Mucosa of stomach (tissue), 1 donor: Measurements from ENCODE around the gene SLC12A8.

ENCODE experiments used
- H3K27me3 ChIP-seq: one replicate; pipeline ENCODE4 v1.7.0; 2013; ENCODE audit warnings: mild to moderate bottlenecking, low read length; ENCODE audit not compliant: control insufficient read depth, insufficient read depth
- H3K36me3 ChIP-seq: one replicate; pipeline ENCODE4 v1.7.0; 2013; ENCODE audit warnings: low read length; ENCODE audit not compliant: control insufficient read depth, insufficient read depth
- H3K4me1 ChIP-seq: one replicate; pipeline ENCODE4 v1.7.0; 2013; ENCODE audit warnings: mild to moderate bottlenecking, low read length; ENCODE audit not compliant: control insufficient read depth, insufficient read depth
- H3K4me3 ChIP-seq: one replicate; pipeline ENCODE4 v1.7.0; 2013; ENCODE audit warnings: low read length
- H3K9ac ChIP-seq: one replicate; pipeline ENCODE4 v1.7.0; 2013; ENCODE audit warnings: mild to moderate bottlenecking, low read length, moderate library complexity
- H3K9me3 ChIP-seq: one replicate; pipeline ENCODE4 v1.7.0; 2013; ENCODE audit warnings: mild to moderate bottlenecking, low read length, moderate library complexity; ENCODE audit not compliant: control insufficient read depth
- donor health status: Pancreatic carcinoma.

Gene SLC12A8

DNA sequence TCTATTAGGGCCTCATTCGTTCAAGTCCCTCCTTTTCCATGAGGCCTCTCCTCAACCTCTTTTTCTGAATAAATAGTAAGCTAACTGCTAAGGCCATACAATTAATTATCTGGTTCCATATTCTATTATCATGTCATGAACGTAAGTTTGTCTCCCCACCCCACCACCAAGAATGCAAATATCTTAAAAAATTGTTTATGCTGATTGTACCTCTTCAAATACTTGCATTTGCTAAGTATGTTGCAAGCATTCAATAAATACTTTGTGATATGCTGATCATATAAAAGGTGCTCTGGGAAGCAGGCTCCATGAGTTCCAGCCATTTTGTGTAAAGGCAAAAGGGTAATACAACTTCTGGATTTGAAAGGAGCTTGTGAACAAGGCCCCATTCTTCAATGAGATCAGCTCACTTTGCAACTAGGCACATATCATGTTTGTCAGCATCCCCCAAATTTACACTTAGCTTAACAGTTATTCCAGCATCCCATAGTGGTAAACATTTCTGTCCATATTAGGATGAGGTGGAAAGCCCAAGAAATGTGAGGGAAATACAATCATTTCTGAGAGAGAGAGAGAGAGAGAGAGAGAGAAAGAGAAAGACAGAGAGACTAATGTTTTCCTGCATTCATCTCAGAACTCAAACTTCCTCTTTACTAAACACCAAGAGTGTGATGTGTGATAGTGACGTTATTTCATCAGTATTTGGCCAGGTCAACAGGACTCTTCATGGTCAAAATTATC is 33.2 kb downstream of the SLC12A8 start:
- Histone ChIP-seq H3K27me3 (no peaks in the 10 kb centered on the region), H3K9me3 (no peaks in the 10 kb centered on the region), H3K9ac (no peak overlapping the region), H3K36me3 (no peaks in the 10 kb centered on the region), H3K4me3 (no peak overlapping the region), H3K4me1 (no peaks in the 10 kb centered on the region)

DNA sequence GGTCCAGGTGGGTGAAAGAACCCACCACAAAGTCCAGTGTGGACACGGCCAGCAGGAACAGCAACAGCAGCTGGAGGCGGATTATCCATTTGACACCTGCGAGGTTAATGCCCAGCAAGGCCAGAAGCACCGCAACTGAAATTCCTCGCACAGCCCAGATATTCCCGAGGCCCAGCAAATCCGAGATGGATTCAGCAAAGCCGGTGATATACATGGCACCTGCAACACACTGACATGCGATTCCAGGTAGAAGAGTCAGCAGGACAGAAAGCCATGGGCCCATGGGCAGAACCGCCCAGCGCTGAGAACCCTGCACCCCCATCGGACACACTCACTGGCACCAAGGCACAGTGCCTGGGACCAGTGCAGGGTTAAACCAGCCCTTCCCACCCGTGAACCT is 34.8 kb downstream of the SLC12A8 start:
- H3K4me1 ChIP-seq = no peaks in the 10 kb centered on the region
- H3K27me3 ChIP-seq = no peaks in the 10 kb centered on the region
- no peak overlapping the region for H3K9ac ChIP-seq
- H3K4me3 ChIP-seq = no peak overlapping the region
- H3K36me3 ChIP-seq = no peaks in the 10 kb centered on the region
- no peaks in the 10 kb centered on the region for H3K9me3 ChIP-seq

DNA sequence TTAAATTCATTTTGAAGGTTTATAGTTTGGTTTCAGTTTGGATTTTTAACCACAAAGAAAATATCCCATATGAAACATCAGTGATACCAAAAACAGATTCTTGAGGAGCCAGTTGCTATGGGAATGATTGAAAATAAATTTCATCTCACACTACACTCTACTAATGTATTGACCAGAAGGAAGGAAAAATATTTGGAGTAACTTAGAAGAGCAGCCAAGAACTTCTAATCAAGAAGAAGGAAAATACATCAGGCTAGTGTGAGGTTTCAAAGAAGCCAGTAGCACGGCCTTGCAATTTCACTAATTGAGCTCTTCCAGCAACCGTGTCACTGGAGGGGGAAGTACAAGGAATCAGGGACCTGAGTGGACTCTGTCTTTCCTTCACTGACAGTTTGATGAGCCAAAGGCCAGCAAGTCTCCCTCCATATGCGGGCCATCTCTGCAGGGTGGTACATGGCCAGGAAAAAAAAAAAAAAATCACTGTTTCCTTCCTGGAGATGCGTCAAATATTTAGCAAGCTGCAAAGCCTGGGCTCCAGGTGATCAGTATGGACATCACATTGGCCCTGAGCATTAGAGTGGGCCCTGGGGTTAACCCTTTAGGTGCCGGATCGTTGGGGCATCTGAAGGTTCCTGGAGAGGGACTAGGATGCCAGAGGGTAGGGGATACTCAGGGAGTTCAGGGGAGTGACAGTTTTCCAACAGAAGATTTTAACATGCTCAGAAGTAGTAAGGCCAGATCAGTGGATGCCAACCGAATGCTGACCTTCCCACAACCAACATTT is 37.1 kb downstream of the SLC12A8 start:
- H3K4me3 ChIP-seq = no peak overlapping the region

DNA sequence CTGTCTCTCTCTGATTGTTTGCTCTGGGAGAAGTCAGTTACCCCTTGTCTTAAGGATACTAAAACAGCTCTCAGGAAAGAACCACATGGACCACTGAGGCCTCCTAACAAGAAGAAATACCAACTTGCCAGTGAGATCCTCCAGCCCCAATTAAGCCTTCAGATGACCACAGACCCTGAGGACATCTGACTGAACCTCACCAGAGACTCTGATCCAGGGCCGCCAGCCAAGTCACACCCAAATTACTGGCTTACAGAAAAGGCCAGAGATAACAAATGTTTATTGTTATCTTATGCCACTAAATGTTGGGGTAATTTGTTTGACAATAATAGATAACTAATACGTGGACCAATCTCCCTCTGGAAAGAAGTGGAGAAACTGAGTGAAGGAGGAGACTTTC is 40.2 kb downstream of the SLC12A8 start:
- H3K4me3 ChIP-seq = no peak overlapping the region
- no peaks in the 10 kb centered on the region for H3K27me3 ChIP-seq
- no peaks in the 10 kb centered on the region for H3K9me3 ChIP-seq
- H3K9ac ChIP-seq = no peak overlapping the region
- H3K36me3 ChIP-seq = no peaks in the 10 kb centered on the region
- H3K4me1 ChIP-seq = no peaks in the 10 kb centered on the region

More for the DNA sequence above, 37.1 kb downstream of the SLC12A8 start:
- Histone ChIP-seq H3K36me3 (no peaks in the 10 kb centered on the region), H3K9me3 (no peaks in the 10 kb centered on the region), H3K4me1 (no peaks in the 10 kb centered on the region), H3K27me3 (no peaks in the 10 kb centered on the region), H3K9ac (no peak overlapping the region)

DNA sequence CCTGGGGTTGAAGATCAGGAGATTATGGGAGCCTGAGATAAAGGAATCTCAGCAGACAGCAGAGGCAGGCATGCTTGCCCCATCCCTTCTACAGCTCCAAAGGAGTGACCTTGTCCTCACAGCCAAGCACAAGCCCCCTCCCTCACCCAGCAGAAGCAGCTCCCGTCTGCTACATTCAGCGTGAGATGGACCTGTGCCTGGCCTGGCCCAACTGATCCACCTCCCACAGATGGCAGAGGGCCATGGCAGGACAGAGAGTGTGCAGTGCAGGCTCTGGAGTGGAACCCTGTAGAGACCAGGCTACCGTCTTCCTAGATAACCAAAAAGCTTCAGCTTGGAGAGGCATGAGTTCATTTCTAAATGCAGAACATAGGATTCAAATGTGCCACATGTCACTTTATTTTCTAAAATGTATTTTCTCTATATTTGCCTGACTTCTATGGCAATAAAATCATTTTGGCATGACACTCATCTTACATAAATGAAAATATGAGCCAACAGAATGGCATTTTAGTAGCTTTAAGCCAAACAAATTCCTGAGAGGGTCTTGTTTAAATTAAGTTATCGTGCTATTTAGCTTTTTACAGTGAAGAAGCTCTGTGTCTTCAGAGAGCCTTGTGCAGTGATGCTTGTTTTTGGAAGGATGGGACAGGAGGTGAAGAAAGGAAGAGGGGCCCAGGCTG is 43.7 kb downstream of the SLC12A8 start:
- Histone ChIP-seq H3K9me3 (no peaks in the 10 kb centered on the region), H3K4me1 (peaks cover 17% of the 10 kb centered on the region), H3K36me3 (no peaks in the 10 kb centered on the region), H3K27me3 (no peaks in the 10 kb centered on the region), H3K9ac (no peak overlapping the region), H3K4me3 (no peak overlapping the region)

DNA sequence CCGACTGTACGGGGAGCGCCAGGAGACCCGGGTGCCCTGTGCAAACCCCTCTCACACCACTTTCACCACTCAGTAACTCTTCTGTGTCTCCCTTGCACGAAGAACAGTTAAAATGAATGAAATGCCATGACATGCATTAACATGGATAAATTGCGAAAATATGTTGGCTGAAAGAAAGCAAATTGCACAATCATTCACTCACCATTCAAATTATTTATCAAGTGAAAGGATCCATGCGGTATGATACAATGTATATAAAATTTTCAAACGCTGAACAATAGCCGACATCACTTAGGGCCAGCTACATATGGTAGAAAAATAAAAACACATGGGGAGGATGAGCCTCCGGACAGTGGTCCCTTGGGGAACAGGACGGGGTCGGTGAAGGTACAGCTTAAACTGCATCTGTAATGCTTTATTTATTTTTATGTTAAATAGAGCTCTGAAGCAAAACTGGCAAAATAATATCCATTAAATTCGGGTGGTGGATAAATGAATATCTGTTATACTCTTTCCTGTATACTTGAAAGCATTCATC is 45.9 kb downstream of the SLC12A8 start:
- Histone ChIP-seq H3K27me3 (no peaks in the 10 kb centered on the region), H3K9me3 (no peaks in the 10 kb centered on the region), H3K4me1 (peaks cover 36% of the 10 kb centered on the region), H3K9ac (no peak overlapping the region), H3K4me3 (no peak overlapping the region), H3K36me3 (no peaks in the 10 kb centered on the region)

DNA sequence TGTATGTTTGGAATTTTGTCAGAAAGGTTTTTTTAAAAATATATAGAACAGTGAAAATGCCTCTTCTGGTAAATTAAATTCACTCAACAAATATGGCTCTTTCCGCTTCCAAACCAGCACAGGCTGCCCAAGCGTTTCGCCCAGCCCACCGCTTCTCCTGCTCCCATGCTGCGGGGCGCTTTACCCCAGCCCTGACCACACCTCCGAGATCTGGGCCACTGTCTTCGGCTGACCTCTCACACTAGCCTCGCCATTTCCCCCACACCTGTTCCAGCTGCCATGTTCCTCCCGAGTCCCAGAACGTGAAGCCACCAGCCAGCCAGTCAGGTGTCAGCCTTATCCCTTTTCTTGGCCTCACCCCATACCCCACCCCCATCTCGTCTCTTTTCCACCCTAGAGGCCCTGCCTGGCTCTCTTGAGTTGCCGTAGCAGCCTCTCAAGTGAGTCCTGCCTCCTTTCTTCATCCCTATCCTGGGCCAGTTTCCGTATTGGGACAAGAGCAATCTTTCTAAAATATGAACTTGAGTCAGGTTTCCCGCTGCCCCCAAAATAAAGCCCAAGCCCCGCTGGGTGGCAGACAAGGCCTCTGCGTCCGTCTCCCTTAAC is 46.5 kb downstream of the SLC12A8 start:
- H3K27me3 ChIP-seq = no peaks in the 10 kb centered on the region
- no peaks in the 10 kb centered on the region for H3K36me3 ChIP-seq
- peaks cover 42% of the 10 kb centered on the region for H3K4me1 ChIP-seq
- no peaks in the 10 kb centered on the region for H3K9me3 ChIP-seq
- H3K4me3 ChIP-seq = no peak overlapping the region
- no peak overlapping the region for H3K9ac ChIP-seq

DNA sequence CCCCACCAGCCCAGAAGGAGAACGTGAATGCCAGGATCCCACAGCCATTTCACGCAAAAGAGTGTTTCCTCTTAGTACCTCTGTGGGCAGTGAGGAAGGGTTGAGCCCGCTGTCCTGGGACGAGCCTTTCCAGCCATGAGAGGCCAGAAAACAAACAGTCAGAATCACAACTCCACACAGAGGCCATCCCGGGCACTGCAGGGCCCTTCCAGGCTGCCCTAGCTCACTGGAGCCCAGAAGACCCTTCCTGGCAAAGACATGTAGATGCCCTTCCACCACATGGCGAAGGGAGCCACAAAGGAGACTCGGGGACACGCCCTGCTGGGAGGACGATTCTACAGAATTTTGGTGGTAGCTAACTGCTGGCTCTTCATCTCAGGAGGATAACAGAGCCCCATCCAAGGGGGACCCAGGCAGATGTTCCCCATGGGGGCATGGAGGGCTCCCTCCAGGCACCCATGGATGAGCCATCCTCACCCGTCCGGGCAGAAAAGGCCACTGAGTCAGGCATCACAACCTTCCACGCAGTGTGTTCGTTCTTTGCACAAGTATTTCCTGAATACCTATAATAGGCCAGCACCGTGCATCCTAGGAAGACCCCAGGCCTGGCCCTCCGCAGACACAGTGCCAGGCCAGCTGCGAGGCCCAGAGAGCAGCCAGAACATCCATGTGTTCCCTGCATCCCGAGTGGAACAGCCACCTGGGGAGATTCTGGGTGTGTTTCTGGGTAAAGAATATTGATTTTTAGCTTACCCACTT is 47.2 kb downstream of the SLC12A8 start:
- no peaks in the 10 kb centered on the region for H3K36me3 ChIP-seq
- peaks cover 47% of the 10 kb centered on the region for H3K4me1 ChIP-seq
- H3K4me3 ChIP-seq = no peak overlapping the region
- H3K9ac ChIP-seq = no peak overlapping the region
- H3K27me3 ChIP-seq = no peaks in the 10 kb centered on the region
- no peaks in the 10 kb centered on the region for H3K9me3 ChIP-seq

DNA sequence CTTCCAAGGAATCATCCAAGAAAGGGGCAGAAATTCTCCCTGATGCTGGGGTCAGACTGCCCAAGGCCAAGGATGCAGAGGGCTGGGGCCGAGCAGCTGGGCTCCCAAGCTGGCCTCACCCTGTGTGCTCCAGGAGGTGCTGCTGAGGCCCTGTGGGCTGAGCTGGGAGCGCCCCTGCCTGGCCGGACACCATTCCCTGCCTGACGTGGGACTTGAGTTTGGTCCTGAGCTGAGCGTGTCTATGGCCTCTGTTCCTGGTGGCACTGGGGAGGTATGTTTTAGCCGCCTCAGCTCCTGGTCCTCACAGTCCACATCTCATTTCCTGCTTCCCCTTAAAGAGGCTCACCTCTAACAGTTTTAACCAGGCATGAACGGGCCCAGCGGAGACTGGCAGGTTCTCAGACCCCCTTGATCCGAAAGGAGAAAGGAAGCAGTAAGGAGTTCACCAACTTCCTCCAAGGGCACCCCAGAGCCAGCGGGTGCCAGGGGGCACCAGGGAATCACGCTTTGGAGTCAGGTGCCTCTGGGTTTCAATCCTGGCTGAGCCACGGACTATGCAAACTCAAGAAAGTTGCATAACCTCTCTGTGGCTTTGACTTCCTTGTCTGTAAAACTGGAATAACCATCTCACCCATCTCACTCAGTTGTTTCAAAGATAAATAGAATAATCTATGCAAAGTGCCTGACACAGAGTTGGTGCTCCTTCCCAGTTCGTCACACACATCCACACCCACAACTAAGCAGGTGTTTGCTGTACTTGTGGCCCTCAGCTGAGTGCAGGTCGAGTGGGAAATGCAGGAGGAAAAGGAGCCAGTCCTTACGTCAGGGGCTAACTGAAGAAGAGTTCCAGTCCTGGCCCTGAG is 48.6 kb downstream of the SLC12A8 start:
- Histone ChIP-seq H3K27me3 (no peaks in the 10 kb centered on the region), H3K9me3 (no peaks in the 10 kb centered on the region), H3K4me1 (peaks cover 47% of the 10 kb centered on the region), H3K36me3 (no peaks in the 10 kb centered on the region), H3K4me3 (no peak overlapping the region), H3K9ac (peak overlapping the region; percentile 66)

DNA sequence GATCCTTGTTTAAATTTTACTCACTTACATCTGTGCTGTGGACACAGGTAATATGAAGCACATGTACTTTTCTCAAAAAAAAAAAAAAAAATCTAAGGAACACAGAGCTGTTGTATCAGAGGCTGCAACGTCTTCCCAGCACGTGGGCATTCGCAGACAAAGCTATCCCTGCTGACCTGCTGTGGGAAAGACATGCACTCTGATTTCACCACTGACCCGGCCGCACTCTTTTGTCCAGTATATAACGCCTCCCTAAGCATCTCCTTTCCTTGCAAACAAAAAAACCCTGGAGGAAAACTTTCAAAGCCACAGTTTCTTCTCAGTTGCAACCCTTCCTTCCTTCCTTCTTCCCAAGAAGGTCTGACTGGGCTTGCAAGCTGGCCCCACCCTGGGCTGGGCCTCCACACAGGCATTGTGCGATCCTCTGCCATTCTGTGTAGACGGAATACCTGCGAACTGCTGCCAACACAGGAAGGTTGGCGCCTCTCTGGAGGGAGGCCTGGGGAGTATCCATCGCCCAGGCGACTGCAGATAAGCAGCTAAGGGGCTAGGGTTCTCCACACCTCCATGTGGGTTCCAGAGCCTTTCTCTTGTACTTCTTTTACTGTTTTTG is 50.8 kb downstream of the SLC12A8 start:
- no peaks in the 10 kb centered on the region for H3K36me3 ChIP-seq
- H3K9ac ChIP-seq = no peak overlapping the region
- H3K9me3 ChIP-seq = no peaks in the 10 kb centered on the region
- H3K4me1 ChIP-seq = peaks cover 47% of the 10 kb centered on the region
- no peak overlapping the region for H3K4me3 ChIP-seq
- no peaks in the 10 kb centered on the region for H3K27me3 ChIP-seq
